HG02610 (cell line): Measurements from ENCODE around the gene ZCCHC2.
A peak's percentile ranks its signal among the peaks of the same experiment; 100 is the strongest.

Experiments used
- ATAC-seq: cut with Tn5 transposase; IDR thresholded peaks from one replicate; pipeline ENCODE4 v1.9.1; 2021; ENCODE audit warnings: mild to moderate bottlenecking, moderate library complexity; ENCODE audit not compliant: unreplicated experiment

Gene ZCCHC2

GRCh38 chr18:62522504-62523254 is at the start of gene ZCCHC2:
Gene ZCCHC2 (plus strand): TSS chr18:62523025. CDS start chr18:62523425, 400 bp downstream.
- peak; percentile 71 for ATAC-seq

- ATAC-seq, result no peak
Observed at GRCh38 chr18:62479574-62479973, 43.3 kb upstream of the ZCCHC2 start.

GRCh38 chr18:62480927-62481326 is 41.9 kb upstream of the ZCCHC2 start:
- ATAC-seq, result no peak

- no peak for ATAC-seq
Observed at GRCh38 chr18:62484941-62485340, 37.9 kb upstream of the ZCCHC2 start.

- ATAC-seq, result no peak
Observed at GRCh38 chr18:62485684-62486083, 37.1 kb upstream of the ZCCHC2 start.

GRCh38 chr18:62486290-62486964 is 36.4 kb upstream of the ZCCHC2 start:
- ATAC-seq, result peak; percentile 87

- no peak for ATAC-seq
Observed at GRCh38 chr18:62487161-62487560, 35.7 kb upstream of the ZCCHC2 start.

- ATAC-seq, result no peak
Observed at GRCh38 chr18:62490967-62491695, 31.7 kb upstream of the ZCCHC2 start.

GRCh38 chr18:62493033-62493862 is 29.6 kb upstream of the ZCCHC2 start:
- no peak for ATAC-seq

- no peak for ATAC-seq
Observed at GRCh38 chr18:62494764-62495163, 28.1 kb upstream of the ZCCHC2 start.

- ATAC-seq, result no peak
Observed at GRCh38 chr18:62496262-62496661, 26.6 kb upstream of the ZCCHC2 start.

GRCh38 chr18:62497190-62497772 is 25.5 kb upstream of the ZCCHC2 start:
- ATAC-seq, result no peak

GRCh38 chr18:62498616-62499262 is 24.1 kb upstream of the ZCCHC2 start:
- no peak for ATAC-seq

GRCh38 chr18:62499263-62499650 is 23.6 kb upstream of the ZCCHC2 start:
- ATAC-seq, result no peak

GRCh38 chr18:62500174-62500573 is 22.7 kb upstream of the ZCCHC2 start:
- ATAC-seq, result no peak

GRCh38 chr18:62500966-62501591 is 21.7 kb upstream of the ZCCHC2 start:
- no peak for ATAC-seq

- peak; percentile 95 for ATAC-seq
Observed at GRCh38 chr18:62505669-62506494, 16.9 kb upstream of the ZCCHC2 start.

GRCh38 chr18:62506495-62507143 is 16.2 kb upstream of the ZCCHC2 start:
- ATAC-seq, result peak; percentile 21
